GM12878 (cell line): ENCODE results near the gene FCRL6. TPM values are rescaled to one million over a fixed set of nuclear protein-coding genes. Genes with fewer than 3 reads are reported as not detected.

ENCODE experiments used
- ATAC-seq: fragments of 200-7000 bp; cut with Tn5 transposase; 3 replicates; pipeline ENCODE4 v1.9.1; 2020; ENCODE audit warnings: mild to moderate bottlenecking, moderate library complexity
- BruUV-seq: library from RNA; stranded (reverse); fragments of 400-500 nt; replicated peaks from 2 replicates; lab custom pipeline; 2021; lab: Mats Ljungman, UMichigan
- CTCF ChIA-PET: fragments of 300-600 bp; sonication (Branson Sonifier 250); formaldehyde crosslinking; extraction: SDS; loops from one replicate; lab custom pipeline; 2021; ENCODE audit warnings: inconsistent platforms; lab: Yijun Ruan, JAX
- POLR2A ChIA-PET: fragments of 350-600 bp; formaldehyde crosslinking; extraction: SDS; loops from one replicate; lab custom pipeline; 2021; ENCODE audit warnings: inconsistent platforms; lab: Charles Lee
- RAD21 ChIA-PET: fragments of 300-600 bp; sonication (Branson Sonifier 250); formaldehyde crosslinking; loops from one replicate; lab custom pipeline; 2023; ENCODE audit warnings: antibody characterized with exemption; ENCODE audit not compliant: unreplicated experiment; lab: Charles Lee
- SMC1A ChIA-PET: fragments of 300-600 bp; sonication (Branson Sonifier 250); formaldehyde crosslinking; loops from one replicate; lab custom pipeline; 2023; ENCODE audit not compliant: unreplicated experiment, uncharacterized antibody; lab: Charles Lee
- DNase-seq: peaks from one replicate; pipeline ENCODE4 v3.0.0-alpha.2; 2011; ENCODE audit warnings: low read depth, low spot score
- FAIRE-seq: peaks from 3 replicates; lab custom pipeline; 2011; peaks lifted over from hg19 to GRCh38; lab: Jason Lieb, UNC
- H2AFZ ChIP-seq: 2 replicates; pipeline ENCODE4 v1.6.0; 2011; ENCODE audit warnings: low read depth, low read length, control low read depth; ENCODE audit not compliant: control insufficient read depth
- H3K27ac ChIP-seq: 2 replicates; pipeline ENCODE4 v1.5.1; 2011; ENCODE audit warnings: control low read depth; ENCODE audit not compliant: control insufficient read depth, insufficient read depth
- H3K27me3 ChIP-seq, 2 experiments: replicated peaks in 1 of 2; 2 replicates each; pipeline versions ENCODE4 v1.6.0 to v1.6.1; 2011; ENCODE audit warnings: low read length in 1 of 2; ENCODE audit not compliant: control insufficient read depth in 2 of 2, insufficient read depth in 2 of 2
- H3K36me3 ChIP-seq, 2 experiments: 2 replicates each; pipeline ENCODE4 v1.5.1; 2011; ENCODE audit warnings: low read length in 1 of 2; ENCODE audit not compliant: control insufficient read depth in 2 of 2, insufficient read depth in 2 of 2
- H3K4me1 ChIP-seq: 2 replicates; pipeline ENCODE4 v1.6.1; 2011; ENCODE audit warnings: mild to moderate bottlenecking, low read length, moderate library complexity, mixed read lengths; ENCODE audit not compliant: control insufficient read depth, insufficient read depth
- H3K4me2 ChIP-seq: 2 replicates; pipeline ENCODE4 v1.6.0; 2011; ENCODE audit warnings: control low read depth; ENCODE audit not compliant: control insufficient read depth, insufficient read depth
- H3K4me3 ChIP-seq: fragments of 200-600 bp; sonication (generic); 2 replicates; pipeline ENCODE4 v1.5.1; 2016
- H3K79me2 ChIP-seq: 2 replicates; pipeline ENCODE4 v1.6.0; 2011; ENCODE audit warnings: low read length; ENCODE audit not compliant: control insufficient read depth, insufficient read depth
- H3K9ac ChIP-seq: 2 replicates; pipeline ENCODE4 v1.8.0; 2011; ENCODE audit warnings: low read length, control low read depth, mixed read lengths; ENCODE audit not compliant: control insufficient read depth, insufficient read depth
- H3K9me3 ChIP-seq: replicated peaks from 3 replicates; pipeline ENCODE4 v1.5.1; 2011; ENCODE audit warnings: mild to moderate bottlenecking, low read length; ENCODE audit not compliant: control insufficient read depth, insufficient read depth
- H4K20me1 ChIP-seq: 2 replicates; pipeline ENCODE4 v1.6.0; 2011; ENCODE audit not compliant: control insufficient read depth, insufficient read depth
- LARP7 ChIP-seq: fragments of 450-650 bp; IDR thresholded peaks from 2 replicates; pipeline ENCODE4 v1.6.1; 2017; ENCODE audit warnings: mild to moderate bottlenecking
- RAD21 ChIP-seq: IDR thresholded peaks from 2 replicates; pipeline ENCODE4 v1.6.1; 2011; ENCODE audit warnings: mild to moderate bottlenecking, low read depth, low read length, moderate library complexity; ENCODE audit not compliant: insufficient read depth
- WGBS: methylation state at CpG from one replicate; pipeline ENCODE4 v1.1.6; 2016; ENCODE audit warnings: low lambda C conversion rate; ENCODE audit not compliant: insufficient replicate concordance, insufficient coverage; ENCODE audit errors: missing lambda C conversion rate; 5-methylcytosine and 5-hydroxymethylcytosine counted together
- in situ Hi-C: fragments of 300-500 bp; cut with MboI; formaldehyde crosslinking; loops from 9 replicates; pipeline ENCODE4 v1.14.3; 2018; ENCODE audit warnings: mixed read lengths
- intact Hi-C: fragments of 100-400 bp; cut with micrococcal nuclease; formaldehyde crosslinking; loops from one replicate; pipeline ENCODE4 v1.14.2; 2022; ENCODE audit not compliant: unreplicated experiment
- polyA plus RNA-seq, 11 experiments: library from polyadenylated mRNA; depleted of rRNA in 4 of 11; unstranded in 6 of 11; stranded (reverse) in 5 of 11; fragments of >200 nt; fragmentation: Nextera tagmentation in 4 of 11; fragmentation: Illumina TruSeq in 1 of 11; extraction: Ambion mirVana in 4 of 11; extraction: Trizol in 1 of 11; gene quantifications; 1 replicate in 1 of 11; 2 replicates in 10 of 11; pipeline versions ENCODE4 v1.2.1 to v1.2.3, GENCODE V29; 2011 to 2016; ENCODE audit warnings: inconsistent platforms in 2 of 11, missing spikeins in 2 of 11, low read depth in 1 of 11
- total RNA-seq, 4 experiments: library from RNA; depleted of rRNA in 3 of 4; stranded (reverse); fragments of >200 nt in 3 of 4; fragmentation: Illumina TruSeq in 1 of 4; extraction: Trizol in 1 of 4; gene quantifications; 2 replicates each; pipeline versions ENCODE4 v1.2.1 to v1.2.3, GENCODE V29; 2013 to 2021
- TF ChIP-seq, protein P1 (sequence below), 3 experiments: IDR thresholded peaks in 2 of 3; conservative IDR thresholded peaks in 1 of 3; 2 replicates each; pipeline ENCODE4 v1.5.1; 2011; ENCODE audit warnings: low read depth in 3 of 3, low read length in 3 of 3, mild to moderate bottlenecking in 3 of 3, control low read depth in 2 of 3, moderate library complexity in 2 of 3, inconsistent platforms in 1 of 3, mixed read lengths in 1 of 3; ENCODE audit not compliant: control insufficient read depth in 2 of 3, insufficient read depth in 1 of 3; ENCODE audit errors: extremely low read depth in 1 of 3
- TF ChIP-seq, protein P2 (sequence below): fragments of 450-650 bp; IDR thresholded peaks from 2 replicates; pipeline ENCODE4 v1.6.1; 2018; ENCODE audit warnings: mild to moderate bottlenecking, low read depth, moderate library complexity; ENCODE audit not compliant: partially characterized antibody

Gene FCRL6
- total and polyA plus RNA-seq, 10 of the 15 experiments (the other 5 are each of a cell fraction or from before 2014, with no cell fraction given), result 0.04 to 0.16 (median 0.11) TPM; not detected in 7

DNA sequence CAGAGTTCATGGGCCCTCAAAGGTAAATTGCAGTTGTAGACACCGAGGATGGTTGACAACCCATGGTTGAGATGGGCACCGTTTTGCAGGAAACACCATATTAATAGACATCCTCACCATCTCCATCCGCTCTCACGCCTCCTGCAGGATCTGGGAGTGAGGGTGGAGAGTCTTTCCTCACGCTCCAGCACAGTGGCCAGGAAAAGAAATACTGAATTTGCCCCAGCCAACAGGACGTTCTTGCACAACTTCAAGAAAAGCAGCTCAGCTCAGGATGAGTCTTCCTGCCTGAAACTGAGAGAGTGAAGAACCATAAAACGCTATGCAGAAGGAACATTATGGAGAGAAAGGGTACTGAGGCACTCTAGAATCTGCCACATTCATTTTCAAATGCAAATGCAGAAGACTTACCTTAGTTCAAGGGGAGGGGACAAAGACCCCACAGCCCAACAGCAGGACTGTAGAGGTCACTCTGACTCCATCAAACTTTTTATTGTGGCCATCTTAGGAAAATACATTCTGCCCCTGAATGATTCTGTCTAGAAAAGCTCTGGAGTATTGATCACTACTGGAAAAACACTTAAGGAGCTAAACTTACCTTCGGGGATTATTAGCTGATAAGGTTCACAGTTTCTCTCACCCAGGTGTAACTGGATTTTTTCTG, 33.8 kb downstream of the FCRL6 start:
- RAD21 ChIA-PET, result no interaction called here
- no peak for ATAC-seq
- H3K9me3 ChIP-seq, result no peaks in the 10 kb centered on the region
- no peak for DNase-seq
- no peak overlapping the region for H3K27ac ChIP-seq
- peaks cover 26% of the 10 kb centered on the region for H3K4me1 ChIP-seq
- 35% methylated on average over 8 of the region's 8 CpGs for WGBS
- H4K20me1 ChIP-seq, result no peaks in the 10 kb centered on the region
- no peak for FAIRE-seq
- H3K36me3 ChIP-seq, result no peaks in the 10 kb centered on the region
- intact Hi-C loops, result no loop called here
- no TSS peak for BruUV-seq
- in situ Hi-C loops, result no loop called here
- POLR2A ChIA-PET, result no interaction called here
- SMC1A ChIA-PET, result interaction anchor here (0.6 to 1.8 kb wide), 4 partner anchors 14 to 172 kb away, joined by 3 to 5 read pairs (median 3); no protein-coding TSS in a partner anchor
- no peak overlapping the region for H3K4me2 ChIP-seq
- H3K27me3 ChIP-seq, result no peaks in the 10 kb centered on the region
- no peak overlapping the region for H2AFZ ChIP-seq
- H3K4me3 ChIP-seq, result no peak overlapping the region
- no peaks in the 10 kb centered on the region for H3K79me2 ChIP-seq
- CTCF ChIA-PET, result interaction anchor here (0.9 to 2.0 kb wide), 5 partner anchors 14 to 171 kb away, joined by 3 to 13 read pairs (median 3); no protein-coding TSS in a partner anchor
- TF ChIP-seq RAD21 (peak; percentile 49), LARP7 (no peak)
- TF ChIP-seq, protein P1, sequence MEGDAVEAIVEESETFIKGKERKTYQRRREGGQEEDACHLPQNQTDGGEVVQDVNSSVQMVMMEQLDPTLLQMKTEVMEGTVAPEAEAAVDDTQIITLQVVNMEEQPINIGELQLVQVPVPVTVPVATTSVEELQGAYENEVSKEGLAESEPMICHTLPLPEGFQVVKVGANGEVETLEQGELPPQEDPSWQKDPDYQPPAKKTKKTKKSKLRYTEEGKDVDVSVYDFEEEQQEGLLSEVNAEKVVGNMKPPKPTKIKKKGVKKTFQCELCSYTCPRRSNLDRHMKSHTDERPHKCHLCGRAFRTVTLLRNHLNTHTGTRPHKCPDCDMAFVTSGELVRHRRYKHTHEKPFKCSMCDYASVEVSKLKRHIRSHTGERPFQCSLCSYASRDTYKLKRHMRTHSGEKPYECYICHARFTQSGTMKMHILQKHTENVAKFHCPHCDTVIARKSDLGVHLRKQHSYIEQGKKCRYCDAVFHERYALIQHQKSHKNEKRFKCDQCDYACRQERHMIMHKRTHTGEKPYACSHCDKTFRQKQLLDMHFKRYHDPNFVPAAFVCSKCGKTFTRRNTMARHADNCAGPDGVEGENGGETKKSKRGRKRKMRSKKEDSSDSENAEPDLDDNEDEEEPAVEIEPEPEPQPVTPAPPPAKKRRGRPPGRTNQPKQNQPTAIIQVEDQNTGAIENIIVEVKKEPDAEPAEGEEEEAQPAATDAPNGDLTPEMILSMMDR (IDR thresholded peaks at IDR 0.05 in 2 of 3, conservative IDR thresholded peaks at IDR 0.05 in 1 of 3; ENCODE audit: control insufficient read depth in 2 of 3, extremely low read depth in 1 of 3, insufficient read depth in 1 of 3, low read depth in 3 of 3, low read length in 3 of 3), result peak in 2 of 3 experiments; percentile 5 to 17; a peak in 2 of 6 replicates
- TF ChIP-seq, protein P2, sequence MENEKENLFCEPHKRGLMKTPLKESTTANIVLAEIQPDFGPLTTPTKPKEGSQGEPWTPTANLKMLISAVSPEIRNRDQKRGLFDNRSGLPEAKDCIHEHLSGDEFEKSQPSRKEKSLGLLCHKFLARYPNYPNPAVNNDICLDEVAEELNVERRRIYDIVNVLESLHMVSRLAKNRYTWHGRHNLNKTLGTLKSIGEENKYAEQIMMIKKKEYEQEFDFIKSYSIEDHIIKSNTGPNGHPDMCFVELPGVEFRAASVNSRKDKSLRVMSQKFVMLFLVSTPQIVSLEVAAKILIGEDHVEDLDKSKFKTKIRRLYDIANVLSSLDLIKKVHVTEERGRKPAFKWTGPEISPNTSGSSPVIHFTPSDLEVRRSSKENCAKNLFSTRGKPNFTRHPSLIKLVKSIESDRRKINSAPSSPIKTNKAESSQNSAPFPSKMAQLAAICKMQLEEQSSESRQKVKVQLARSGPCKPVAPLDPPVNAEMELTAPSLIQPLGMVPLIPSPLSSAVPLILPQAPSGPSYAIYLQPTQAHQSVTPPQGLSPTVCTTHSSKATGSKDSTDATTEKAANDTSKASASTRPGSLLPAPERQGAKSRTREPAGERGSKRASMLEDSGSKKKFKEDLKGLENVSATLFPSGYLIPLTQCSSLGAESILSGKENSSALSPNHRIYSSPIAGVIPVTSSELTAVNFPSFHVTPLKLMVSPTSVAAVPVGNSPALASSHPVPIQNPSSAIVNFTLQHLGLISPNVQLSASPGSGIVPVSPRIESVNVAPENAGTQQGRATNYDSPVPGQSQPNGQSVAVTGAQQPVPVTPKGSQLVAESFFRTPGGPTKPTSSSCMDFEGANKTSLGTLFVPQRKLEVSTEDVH, result no peak
- TF ChIP-seq, all 136 proteins: peak for 2
- no peak overlapping the region for H3K9ac ChIP-seq
